ENCODE results near the gene ICE1. TPM values are rescaled to one million over a fixed set of nuclear protein-coding genes. Genes with fewer than 3 reads are reported as not detected.

ICE1 gene
- total RNA-seq, 1 experiment from 2014 or later, result 68.4 TPM

GRCh38 chr5:5521478-5521877, 99.0 kb downstream of the ICE1 start:
- no peak overlapping the region for H2AFZ ChIP-seq
- DNase-seq, result no peak
- H3K27ac ChIP-seq, result no peak overlapping the region
- H3K36me3 ChIP-seq (ENCODE audit: low read depth), result no peaks in the 10 kb centered on the region
- BruUV-seq (replicated peaks), result no TSS peak
- ChIA-PET POLR2A (ENCODE audit: unreplicated experiment) (no interaction called here), CTCF (no interaction called here)
- no peaks in the 10 kb centered on the region for H4K20me1 ChIP-seq (ENCODE audit: insufficient read depth)
- H3F3A ChIP-seq (ENCODE audit: insufficient read depth, low read depth), result no peaks in the 10 kb centered on the region
- H3K4me1 ChIP-seq (replicated peaks; ENCODE audit: insufficient read depth), result no peaks in the 10 kb centered on the region
- no peak overlapping the region for H3K4me3 ChIP-seq
- no peaks in the 10 kb centered on the region; the same call in 1 of the 2 replicates for H3K9me3 ChIP-seq (ENCODE audit: insufficient read depth, low read depth)
- no peaks in the 10 kb centered on the region for H3K9me2 ChIP-seq (ENCODE audit: insufficient read depth)
- TF ChIP-seq, protein P1, sequence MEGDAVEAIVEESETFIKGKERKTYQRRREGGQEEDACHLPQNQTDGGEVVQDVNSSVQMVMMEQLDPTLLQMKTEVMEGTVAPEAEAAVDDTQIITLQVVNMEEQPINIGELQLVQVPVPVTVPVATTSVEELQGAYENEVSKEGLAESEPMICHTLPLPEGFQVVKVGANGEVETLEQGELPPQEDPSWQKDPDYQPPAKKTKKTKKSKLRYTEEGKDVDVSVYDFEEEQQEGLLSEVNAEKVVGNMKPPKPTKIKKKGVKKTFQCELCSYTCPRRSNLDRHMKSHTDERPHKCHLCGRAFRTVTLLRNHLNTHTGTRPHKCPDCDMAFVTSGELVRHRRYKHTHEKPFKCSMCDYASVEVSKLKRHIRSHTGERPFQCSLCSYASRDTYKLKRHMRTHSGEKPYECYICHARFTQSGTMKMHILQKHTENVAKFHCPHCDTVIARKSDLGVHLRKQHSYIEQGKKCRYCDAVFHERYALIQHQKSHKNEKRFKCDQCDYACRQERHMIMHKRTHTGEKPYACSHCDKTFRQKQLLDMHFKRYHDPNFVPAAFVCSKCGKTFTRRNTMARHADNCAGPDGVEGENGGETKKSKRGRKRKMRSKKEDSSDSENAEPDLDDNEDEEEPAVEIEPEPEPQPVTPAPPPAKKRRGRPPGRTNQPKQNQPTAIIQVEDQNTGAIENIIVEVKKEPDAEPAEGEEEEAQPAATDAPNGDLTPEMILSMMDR (conservative IDR thresholded peaks at IDR 0.05), result no peak
- TF ChIP-seq EZH2 (IDR thresholded peaks at IDR 0.05; ENCODE audit: low read depth), result no peak
- intact Hi-C loops (cut with micrococcal nuclease; ENCODE audit: unreplicated experiment), result no loop called here
- H3K27me3 ChIP-seq (ENCODE audit: insufficient read depth, low read depth), result peaks cover 18% of the 10 kb centered on the region
- H3K79me2 ChIP-seq (ENCODE audit: low read depth), result no peaks in the 10 kb centered on the region
- no peak overlapping the region for H3K4me2 ChIP-seq

DNA sequence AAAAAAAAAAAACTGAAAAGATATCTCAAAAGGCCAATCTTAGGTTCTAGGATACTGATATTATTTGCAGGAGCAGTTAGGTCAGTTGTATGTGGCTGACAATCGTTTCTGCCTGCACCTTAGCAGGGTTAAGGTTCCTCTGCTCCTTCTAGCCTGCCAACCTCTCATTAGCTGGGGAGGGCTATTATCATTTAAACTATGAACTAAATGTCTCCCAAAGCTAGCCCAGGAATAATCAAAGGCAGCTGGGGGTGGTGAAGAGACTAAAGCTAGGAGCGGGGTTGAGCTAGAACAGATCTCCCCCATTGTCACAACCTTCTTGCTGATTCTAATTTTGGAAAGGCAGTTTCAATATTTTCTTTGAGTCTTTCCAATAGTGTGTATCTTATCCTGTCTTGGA, 99.9 kb downstream of the ICE1 start:
- H3K4me3 ChIP-seq, result no peak overlapping the region
- CTCF ChIA-PET, result no interaction called here
- intact Hi-C loops (cut with micrococcal nuclease; ENCODE audit: unreplicated experiment), result no loop called here

DNA sequence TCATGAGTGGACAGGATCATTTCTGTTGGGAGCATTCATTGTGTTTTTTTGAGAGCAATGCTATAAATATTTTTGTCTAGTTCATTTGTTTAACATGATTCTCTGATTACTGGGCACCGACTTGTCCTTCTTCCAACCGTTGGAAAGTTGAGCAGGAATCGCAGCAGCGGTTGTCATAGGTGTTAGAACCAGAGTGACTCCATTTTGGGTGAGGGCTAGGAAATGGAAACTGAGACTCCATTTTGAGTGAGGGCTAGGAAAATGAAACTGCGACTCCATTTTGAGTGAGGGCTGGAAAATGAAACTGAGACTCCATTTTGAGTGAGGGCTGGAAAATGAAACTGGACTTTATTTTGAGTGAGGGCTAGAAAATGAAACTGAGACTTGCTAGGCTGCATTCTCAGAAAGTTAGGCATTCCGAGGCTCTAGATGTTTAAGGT, 100.6 kb downstream of the ICE1 start:
- Histone ChIP-seq H3K27ac (no peak overlapping the region), H3K9me3 (ENCODE audit: insufficient read depth, low read depth) (no peaks in the 10 kb centered on the region; the same call in 1 of the 2 replicates), H3K9me2 (ENCODE audit: insufficient read depth) (no peaks in the 10 kb centered on the region), H4K20me1 (ENCODE audit: insufficient read depth) (no peaks in the 10 kb centered on the region), H3K4me2 (peak overlapping the region; percentile 62), H3K79me2 (ENCODE audit: low read depth) (no peaks in the 10 kb centered on the region), H3K4me3 (0 out of 2 replicates have a peak overlapping the region, but pooled peaks have one; percentile 22), H3K4me1 (replicated peaks; ENCODE audit: insufficient read depth) (no peaks in the 10 kb centered on the region), H3K36me3 (ENCODE audit: low read depth) (no peaks in the 10 kb centered on the region), H2AFZ (peak overlapping the region; percentile 45), H3F3A (ENCODE audit: insufficient read depth, low read depth) (no peaks in the 10 kb centered on the region), H3K27me3 (ENCODE audit: insufficient read depth, low read depth) (peaks cover 7% of the 10 kb centered on the region; the same call in 1 of the 2 replicates)
- DNase-seq, result peak in 1 of 2 experiments; percentile 43
- TF ChIP-seq, protein P1 (conservative IDR thresholded peaks at IDR 0.05), result no peak
- TF ChIP-seq EZH2 (IDR thresholded peaks at IDR 0.05; ENCODE audit: low read depth), result no peak
- ChIA-PET CTCF (no interaction called here), POLR2A (ENCODE audit: unreplicated experiment) (no interaction called here)
- BruUV-seq (replicated peaks), result no TSS peak
- intact Hi-C loops (cut with micrococcal nuclease; ENCODE audit: unreplicated experiment), result no loop called here

More for the DNA sequence above, 99.9 kb downstream of the ICE1 start:
- no peak for DNase-seq
- no TSS peak for BruUV-seq (replicated peaks)
- H3K27ac ChIP-seq, result no peak overlapping the region
- H3K36me3 ChIP-seq (ENCODE audit: low read depth), result no peaks in the 10 kb centered on the region
- no peak overlapping the region; the same call in 1 of the 2 replicates for H2AFZ ChIP-seq
- no peaks in the 10 kb centered on the region for H4K20me1 ChIP-seq (ENCODE audit: insufficient read depth)
- POLR2A ChIA-PET (ENCODE audit: unreplicated experiment), result no interaction called here
- H3K27me3 ChIP-seq (ENCODE audit: insufficient read depth, low read depth), result peaks cover 11% of the 10 kb centered on the region
- H3K79me2 ChIP-seq (ENCODE audit: low read depth), result no peaks in the 10 kb centered on the region
- no peaks in the 10 kb centered on the region; the same call in 1 of the 2 replicates for H3K9me3 ChIP-seq (ENCODE audit: insufficient read depth, low read depth)
- no peaks in the 10 kb centered on the region for H3K4me1 ChIP-seq (replicated peaks; ENCODE audit: insufficient read depth)
- H3K4me2 ChIP-seq, result no peak overlapping the region
- TF ChIP-seq EZH2 (IDR thresholded peaks at IDR 0.05; ENCODE audit: low read depth), result no peak
- TF ChIP-seq, protein P1 (conservative IDR thresholded peaks at IDR 0.05), result no peak
- no peaks in the 10 kb centered on the region for H3K9me2 ChIP-seq (ENCODE audit: insufficient read depth)
- no peaks in the 10 kb centered on the region for H3F3A ChIP-seq (ENCODE audit: insufficient read depth, low read depth)
